H1 (cell line): ENCODE data around the gene DGCR6L. TPM values are rescaled to one million over a fixed set of nuclear protein-coding genes. Genes with fewer than 3 reads are reported as not detected.
"Not testable (repeated sequence)": the region's sequence is repeated elsewhere in the genome, so short reads cannot be mapped to it uniquely, and the experiment has no call there.

Experiments
- CTCF ChIA-PET: fragments of 300-600 bp; sonication (Branson Sonifier 250); formaldehyde crosslinking; loops from one replicate; lab custom pipeline; 2021; ENCODE audit not compliant: partially characterized antibody; lab: Charles Lee
- POLR2A ChIA-PET: fragments of 300-600 bp; sonication (Branson Sonifier 250); formaldehyde crosslinking; loops from one replicate; lab custom pipeline; 2021; ENCODE audit warnings: inconsistent platforms; ENCODE audit not compliant: partially characterized antibody; lab: Charles Lee
- DNase-seq, 2 experiments: peaks; one replicate each; pipeline versions ENCODE4 v3.0.0 to v3.0.0-alpha.2; 2010 to 2022; ENCODE audit warnings: low spot score in 2 of 2, low read depth in 1 of 2, mixed read lengths in 1 of 2
- FAIRE-seq: peaks from 2 replicates; lab custom pipeline; 2011; peaks lifted over from hg19 to GRCh38; lab: Jason Lieb, UNC
- H2AFZ ChIP-seq: 2 replicates; pipeline ENCODE4 v1.8.1; 2012; ENCODE audit warnings: low read length, inconsistent platforms
- H2AK5ac ChIP-seq: 2 replicates; pipeline ENCODE4 v1.6.1; 2013; ENCODE audit warnings: low read depth, low read length
- H2BK120ac ChIP-seq: replicated peaks from 2 replicates; pipeline ENCODE3; 2013; ENCODE audit warnings: low read depth, low read length, inconsistent platforms
- H2BK12ac ChIP-seq: 2 replicates; pipeline ENCODE4 v1.6.1; 2013; ENCODE audit warnings: low read depth, low read length
- H2BK15ac ChIP-seq: 2 replicates; pipeline ENCODE4 v1.6.1; 2013; ENCODE audit warnings: low read length
- H2BK20ac ChIP-seq: 2 replicates; pipeline ENCODE4 v1.6.1; 2013; ENCODE audit warnings: low read length
- H2BK5ac ChIP-seq: 2 replicates; pipeline ENCODE4 v1.6.1; 2013; ENCODE audit warnings: low read depth, low read length
- H3K14ac ChIP-seq: 2 replicates; pipeline ENCODE4 v1.6.1; 2013; ENCODE audit warnings: inconsistent platforms; ENCODE audit not compliant: insufficient read length
- H3K18ac ChIP-seq: 2 replicates; pipeline ENCODE4 v1.6.1; 2013; ENCODE audit warnings: low read length; ENCODE audit errors: extremely low read depth
- H3K23ac ChIP-seq: 2 replicates; pipeline ENCODE4 v1.6.1; 2013; ENCODE audit warnings: inconsistent platforms; ENCODE audit not compliant: insufficient read length
- H3K23me2 ChIP-seq: 2 replicates; pipeline ENCODE4 v1.6.1; 2013; ENCODE audit warnings: low read depth, low read length
- H3K27ac ChIP-seq: 2 replicates; pipeline ENCODE4 v1.6.1; 2011; ENCODE audit warnings: low read depth, low read length, inconsistent platforms
- H3K27me3 ChIP-seq, 4 experiments: replicated peaks in 1 of 4; 1 replicate in 1 of 4; 2 replicates in 3 of 4; pipeline versions ENCODE4 v1.6.1 to v1.8.1; 2011 to 2013; ENCODE audit warnings: low read length in 3 of 4, mild to moderate bottlenecking in 3 of 4, inconsistent platforms in 2 of 4, mixed read lengths in 2 of 4, moderate library complexity in 1 of 4; ENCODE audit not compliant: control insufficient read depth in 3 of 4, insufficient read depth in 3 of 4; ENCODE audit errors: extremely low read depth in 1 of 4
- H3K36me3 ChIP-seq, 4 experiments: 2 replicates each; pipeline versions ENCODE4 v1.6.1 to v1.8.1; 2011 to 2013; ENCODE audit warnings: mild to moderate bottlenecking in 4 of 4, low read length in 3 of 4, moderate library complexity in 2 of 4, control low read depth in 1 of 4, inconsistent platforms in 1 of 4; ENCODE audit not compliant: insufficient read depth in 4 of 4, control insufficient read depth in 2 of 4
- H3K4ac ChIP-seq: replicated peaks from 2 replicates; pipeline ENCODE3; 2013; ENCODE audit warnings: low read length, low read depth, mixed read lengths, inconsistent platforms; ENCODE audit not compliant: insufficient read length
- H3K4me1 ChIP-seq, 4 experiments: replicated peaks in 1 of 4; 1 replicate in 1 of 4; 2 replicates in 3 of 4; pipeline versions ENCODE4 v1.6.1 to v1.8.1; 2011 to 2013; ENCODE audit warnings: low read length in 3 of 4, inconsistent platforms in 2 of 4, mixed read lengths in 1 of 4; ENCODE audit not compliant: insufficient read depth in 4 of 4, control insufficient read depth in 3 of 4
- H3K4me2 ChIP-seq, 2 experiments: 2 replicates each; pipeline versions ENCODE4 v1.6.1 to v1.8.1; 2011 to 2013; ENCODE audit warnings: low read depth in 2 of 2, low read length in 2 of 2, control low read depth in 1 of 2, inconsistent platforms in 1 of 2, mild to moderate bottlenecking in 1 of 2; ENCODE audit not compliant: insufficient read depth in 1 of 2
- H3K4me3 ChIP-seq, 4 experiments: fragments of 200-600, 300-600 bp in 1 of 4; sonication (generic), shearing (Covaris generic), sonication (Bioruptor Twin) in 1 of 4; 2 replicates each; pipeline versions ENCODE4 v1.5.1 to v1.8.1; 2011 to 2016; ENCODE audit warnings: low read length in 4 of 4, low read depth in 3 of 4, control low read depth in 2 of 4, inconsistent platforms in 2 of 4, mild to moderate bottlenecking in 2 of 4, mixed read lengths in 1 of 4, moderate library complexity in 1 of 4; ENCODE audit not compliant: insufficient read depth in 2 of 4; ENCODE audit errors: extremely low read depth in 1 of 4
- H3K56ac ChIP-seq: replicated peaks from 2 replicates; pipeline ENCODE3; 2013; ENCODE audit warnings: low read depth, mild to moderate bottlenecking, mixed read lengths, low read length, inconsistent platforms; ENCODE audit not compliant: insufficient read length
- H3K79me1 ChIP-seq: 2 replicates; pipeline ENCODE4 v1.6.1; 2013; ENCODE audit warnings: low read depth, low read length, control low read depth
- H3K79me2 ChIP-seq, 2 experiments: 2 replicates each; pipeline versions ENCODE4 v1.6.1 to v1.8.1; 2012 to 2013; ENCODE audit warnings: low read length in 2 of 2, mild to moderate bottlenecking in 2 of 2, inconsistent platforms in 1 of 2; ENCODE audit not compliant: insufficient read depth in 2 of 2, control insufficient read depth in 1 of 2
- H3K9ac ChIP-seq, 4 experiments: replicated peaks in 1 of 4; 1 replicate in 1 of 4; 2 replicates in 3 of 4; pipeline versions ENCODE4 v1.6.1 to v1.8.1; 2011 to 2013; ENCODE audit warnings: low read depth in 3 of 4, low read length in 3 of 4, control low read depth in 2 of 4, mild to moderate bottlenecking in 2 of 4, moderate library complexity in 2 of 4, inconsistent platforms in 1 of 4; ENCODE audit errors: extremely low read depth in 1 of 4
- H3K9me3 ChIP-seq, 2 experiments: 2 replicates each; pipeline versions ENCODE4 v1.6.1 to v1.8.1; 2012 to 2013; ENCODE audit warnings: mild to moderate bottlenecking in 2 of 2, moderate library complexity in 2 of 2, control low read depth in 1 of 2, inconsistent platforms in 1 of 2, low read depth in 1 of 2, low read length in 1 of 2, mixed read lengths in 1 of 2; ENCODE audit not compliant: insufficient read depth in 2 of 2
- H4K20me1 ChIP-seq, 2 experiments: replicated peaks in 1 of 2; 2 replicates each; pipeline versions ENCODE3 to v1.8.1; 2011 to 2013; ENCODE audit warnings: inconsistent platforms in 2 of 2, low read length in 2 of 2, mild to moderate bottlenecking in 1 of 2; ENCODE audit not compliant: insufficient read depth in 2 of 2, control insufficient read depth in 1 of 2
- H4K5ac ChIP-seq: 2 replicates; pipeline ENCODE4 v1.6.1; 2013; ENCODE audit warnings: low read length, low read depth, mixed read lengths, inconsistent platforms; ENCODE audit not compliant: insufficient read length
- H4K8ac ChIP-seq: 2 replicates; pipeline ENCODE4 v1.8.0; 2013; ENCODE audit warnings: mild to moderate bottlenecking, moderate library complexity, low read length, inconsistent platforms; ENCODE audit not compliant: insufficient read depth; ENCODE audit errors: extremely low read depth
- H4K91ac ChIP-seq: replicated peaks from 2 replicates; pipeline ENCODE3; 2013; ENCODE audit warnings: low read length, mixed read lengths, inconsistent platforms; ENCODE audit not compliant: insufficient read length
- BACH1 ChIP-seq: IDR thresholded peaks from 2 replicates; pipeline ENCODE4 v1.6.1; 2012; ENCODE audit warnings: low read length, improper control_type of control experiment
- CTCF ChIP-seq, 3 experiments: IDR thresholded peaks; 1 replicate in 2 of 3; 2 replicates in 1 of 3; pipeline versions ENCODE4 v1.5.1 to v1.6.1; 2011; ENCODE audit warnings: low read length in 3 of 3, mild to moderate bottlenecking in 3 of 3, inconsistent platforms in 2 of 3, low read depth in 1 of 3, moderate library complexity in 1 of 3; ENCODE audit not compliant: insufficient read depth in 1 of 3; ENCODE audit errors: control extremely low read depth in 1 of 3
- WGBS, 2 experiments: shearing (Covaris generic) in 1 of 2; methylation state at CpG; one replicate each; pipeline versions ENCODE4 v1.1.6 to v1.1.7; 2013 to 2015; ENCODE audit warnings: low lambda C conversion rate in 2 of 2, mixed read lengths in 2 of 2, inconsistent platforms in 1 of 2, low coverage in 1 of 2, missing lambda C conversion rate in 1 of 2; ENCODE audit not compliant: insufficient replicate concordance in 2 of 2, insufficient coverage in 1 of 2, insufficient read length in 1 of 2; ENCODE audit errors: extremely low coverage in 1 of 2, missing lambda C conversion rate in 1 of 2; 5-methylcytosine and 5-hydroxymethylcytosine counted together
- polyA plus RNA-seq, 7 experiments: library from polyadenylated mRNA; depleted of rRNA in 3 of 7; stranded (reverse) in 5 of 7; unstranded in 2 of 7; fragments of >200 nt in 5 of 7; fragments of 200-250 nt in 2 of 7; gene quantifications; 1 replicate in 5 of 7; 2 replicates in 1 of 7; 4 replicates in 1 of 7; pipeline versions ENCODE4 v1.2.1 to v1.2.3, GENCODE V29; 2011 to 2013; ENCODE audit warnings: missing spikeins in 2 of 7, mixed read lengths in 2 of 7
- total RNA-seq: library from RNA; stranded (reverse); fragmentation: NEBNext Ultra II Directional; extraction: Animal tissue kit (Norgen Biotek cat#: 25700); gene quantifications from 2 replicates; pipeline ENCODE4 v1.2.1, GENCODE V29; 2021

DGCR6L gene
- total and polyA plus RNA-seq, 2 of the 8 experiments (the other 6 are each of a cell fraction or from before 2014, with no cell fraction given), result 43.6 to 72.6 TPM

GRCh38 chr22:20275836-20276235 lies 44.0 kb downstream of the DGCR6L start (continued):
- TF ChIP-seq CTCF (IDR thresholded peaks at IDR 0.05; ENCODE audit: control extremely low read depth in 1 of 3, insufficient read depth in 1 of 3, low read depth in 1 of 3, low read length in 3 of 3), result no peak
- no peak for TF ChIP-seq BACH1

- not testable (repeated sequence) for H3K4me2 ChIP-seq, H2BK20ac ChIP-seq, H4K5ac ChIP-seq, H3K27ac ChIP-seq, H2BK5ac ChIP-seq, H2BK15ac ChIP-seq, H4K91ac ChIP-seq, H3K4ac ChIP-seq, H3K36me3 ChIP-seq, H2AK5ac ChIP-seq, H4K8ac ChIP-seq, H3K23ac ChIP-seq, H2BK12ac ChIP-seq, FAIRE-seq, H3K18ac ChIP-seq, H3K9me3 ChIP-seq, H3K79me1 ChIP-seq, H3K56ac ChIP-seq, H2BK120ac ChIP-seq, H2AFZ ChIP-seq, H3K4me3 ChIP-seq, H3K4me1 ChIP-seq, H3K14ac ChIP-seq, H3K79me2 ChIP-seq, H4K20me1 ChIP-seq, H3K27me3 ChIP-seq, H3K23me2 ChIP-seq, DNase-seq, H3K9ac ChIP-seq
- CTCF ChIA-PET, result interaction anchor here (1.2 kb wide), 1 partner anchor 118 kb away, joined by 7 read pairs; no protein-coding TSS in a partner anchor
- POLR2A ChIA-PET, result interaction anchor here (1.2 kb wide), 1 partner anchor 158 kb away, joined by 3 read pairs; the partner anchor contains the start of gene TRMT2A
- WGBS, 2 experiments, result 86% methylated on average over 1 of the region's 7 CpGs; no CpG with 5 or more reads in 1 of the 2 experiments
These were observed 44.5 kb downstream of the DGCR6L start for GRCh38 chr22:20275325-20275724.
